ENCODE data around the gene ZBTB2.

DNA sequence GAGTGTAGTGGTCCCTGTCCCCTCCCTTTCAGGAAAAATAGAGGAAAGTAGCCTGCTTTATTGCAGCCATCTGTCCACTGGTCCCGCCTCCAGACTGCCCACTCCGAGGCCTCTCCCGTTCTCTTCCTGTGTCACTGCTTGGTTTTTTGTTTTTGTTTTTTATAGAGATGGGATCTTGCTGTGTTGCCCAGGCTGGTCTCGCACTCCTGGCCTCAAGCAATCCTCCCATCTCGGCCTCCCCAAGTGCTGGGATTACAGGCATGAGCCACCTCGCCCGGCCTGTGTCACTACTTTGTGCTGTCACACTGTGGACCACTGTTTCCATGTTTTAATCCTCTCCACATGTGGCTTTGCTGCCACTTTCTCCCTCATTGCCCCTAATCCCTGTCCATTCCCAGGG is 71.2 kb downstream of the ZBTB2 start:
- TF ChIP-seq, protein P1, sequence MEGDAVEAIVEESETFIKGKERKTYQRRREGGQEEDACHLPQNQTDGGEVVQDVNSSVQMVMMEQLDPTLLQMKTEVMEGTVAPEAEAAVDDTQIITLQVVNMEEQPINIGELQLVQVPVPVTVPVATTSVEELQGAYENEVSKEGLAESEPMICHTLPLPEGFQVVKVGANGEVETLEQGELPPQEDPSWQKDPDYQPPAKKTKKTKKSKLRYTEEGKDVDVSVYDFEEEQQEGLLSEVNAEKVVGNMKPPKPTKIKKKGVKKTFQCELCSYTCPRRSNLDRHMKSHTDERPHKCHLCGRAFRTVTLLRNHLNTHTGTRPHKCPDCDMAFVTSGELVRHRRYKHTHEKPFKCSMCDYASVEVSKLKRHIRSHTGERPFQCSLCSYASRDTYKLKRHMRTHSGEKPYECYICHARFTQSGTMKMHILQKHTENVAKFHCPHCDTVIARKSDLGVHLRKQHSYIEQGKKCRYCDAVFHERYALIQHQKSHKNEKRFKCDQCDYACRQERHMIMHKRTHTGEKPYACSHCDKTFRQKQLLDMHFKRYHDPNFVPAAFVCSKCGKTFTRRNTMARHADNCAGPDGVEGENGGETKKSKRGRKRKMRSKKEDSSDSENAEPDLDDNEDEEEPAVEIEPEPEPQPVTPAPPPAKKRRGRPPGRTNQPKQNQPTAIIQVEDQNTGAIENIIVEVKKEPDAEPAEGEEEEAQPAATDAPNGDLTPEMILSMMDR (IDR thresholded peaks at IDR 0.05), result no peak
- no peak for TF ChIP-seq ZFX (IDR thresholded peaks at IDR 0.05; ENCODE audit: borderline replicate concordance)
